NB4 (cell line): Measurements from ENCODE around the gene PDK1.

Experiments
- MYC ChIP-seq: IDR thresholded peaks from 2 replicates; pipeline ENCODE4 v1.6.1; 2011; ENCODE audit warnings: low read depth, low read length
- POLR2A ChIP-seq: IDR thresholded peaks from 2 replicates; pipeline ENCODE4 v1.6.1; 2011; ENCODE audit warnings: mild to moderate bottlenecking; ENCODE audit not compliant: insufficient read length; ENCODE audit errors: extremely low read depth
- TF ChIP-seq, protein P1 (sequence below): IDR thresholded peaks from one replicate; pipeline ENCODE4 v1.5.1; 2012; ENCODE audit warnings: low read depth, low read length
- TF ChIP-seq, protein P2 (sequence below): IDR thresholded peaks from 2 replicates; pipeline ENCODE4 v1.6.1; 2011; ENCODE audit warnings: low read depth, low read length

DNA sequence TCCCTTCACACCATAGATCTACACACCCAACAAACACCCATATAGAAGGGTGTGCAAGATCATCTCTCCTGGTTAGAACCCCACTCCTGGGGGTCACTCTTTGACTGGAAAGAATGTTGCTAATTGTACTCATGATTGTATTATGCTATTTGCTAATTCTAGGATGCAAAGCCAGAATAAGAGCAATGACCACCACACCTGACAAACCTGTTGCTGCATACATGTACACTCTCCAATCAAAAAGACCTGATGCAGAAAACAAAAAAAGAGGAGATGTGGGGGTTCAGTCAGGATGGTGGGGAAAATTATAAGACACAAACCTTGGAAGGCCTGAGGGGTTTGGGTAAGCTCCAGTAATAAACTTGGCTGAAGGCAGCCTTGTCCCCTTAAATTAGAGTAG lies 36.9 kb upstream of the PDK1 start:
- TF ChIP-seq POLR2A (no peak), MYC (no peak)
- TF ChIP-seq, protein P1, sequence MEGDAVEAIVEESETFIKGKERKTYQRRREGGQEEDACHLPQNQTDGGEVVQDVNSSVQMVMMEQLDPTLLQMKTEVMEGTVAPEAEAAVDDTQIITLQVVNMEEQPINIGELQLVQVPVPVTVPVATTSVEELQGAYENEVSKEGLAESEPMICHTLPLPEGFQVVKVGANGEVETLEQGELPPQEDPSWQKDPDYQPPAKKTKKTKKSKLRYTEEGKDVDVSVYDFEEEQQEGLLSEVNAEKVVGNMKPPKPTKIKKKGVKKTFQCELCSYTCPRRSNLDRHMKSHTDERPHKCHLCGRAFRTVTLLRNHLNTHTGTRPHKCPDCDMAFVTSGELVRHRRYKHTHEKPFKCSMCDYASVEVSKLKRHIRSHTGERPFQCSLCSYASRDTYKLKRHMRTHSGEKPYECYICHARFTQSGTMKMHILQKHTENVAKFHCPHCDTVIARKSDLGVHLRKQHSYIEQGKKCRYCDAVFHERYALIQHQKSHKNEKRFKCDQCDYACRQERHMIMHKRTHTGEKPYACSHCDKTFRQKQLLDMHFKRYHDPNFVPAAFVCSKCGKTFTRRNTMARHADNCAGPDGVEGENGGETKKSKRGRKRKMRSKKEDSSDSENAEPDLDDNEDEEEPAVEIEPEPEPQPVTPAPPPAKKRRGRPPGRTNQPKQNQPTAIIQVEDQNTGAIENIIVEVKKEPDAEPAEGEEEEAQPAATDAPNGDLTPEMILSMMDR: no peak
- TF ChIP-seq, protein P2, sequence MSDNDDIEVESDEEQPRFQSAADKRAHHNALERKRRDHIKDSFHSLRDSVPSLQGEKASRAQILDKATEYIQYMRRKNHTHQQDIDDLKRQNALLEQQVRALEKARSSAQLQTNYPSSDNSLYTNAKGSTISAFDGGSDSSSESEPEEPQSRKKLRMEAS: no peak
